GM12878 (cell line): ENCODE data around the gene VIPR2. TPM values are rescaled to one million over a fixed set of nuclear protein-coding genes. Genes with fewer than 3 reads are reported as not detected.

Experiments used
- ATAC-seq: fragments of 200-7000 bp; cut with Tn5 transposase; 3 replicates; pipeline ENCODE4 v1.9.1; 2020; ENCODE audit warnings: mild to moderate bottlenecking, moderate library complexity
- BruUV-seq: library from RNA; stranded (reverse); fragments of 400-500 nt; replicated peaks from 2 replicates; lab custom pipeline; 2021; lab: Mats Ljungman, UMichigan
- CTCF ChIA-PET: fragments of 300-600 bp; sonication (Branson Sonifier 250); formaldehyde crosslinking; extraction: SDS; loops from one replicate; lab custom pipeline; 2021; ENCODE audit warnings: inconsistent platforms; lab: Yijun Ruan, JAX
- POLR2A ChIA-PET: fragments of 350-600 bp; formaldehyde crosslinking; extraction: SDS; loops from one replicate; lab custom pipeline; 2021; ENCODE audit warnings: inconsistent platforms; lab: Charles Lee
- RAD21 ChIA-PET: fragments of 300-600 bp; sonication (Branson Sonifier 250); formaldehyde crosslinking; loops from one replicate; lab custom pipeline; 2023; ENCODE audit warnings: antibody characterized with exemption; ENCODE audit not compliant: unreplicated experiment; lab: Charles Lee
- SMC1A ChIA-PET: fragments of 300-600 bp; sonication (Branson Sonifier 250); formaldehyde crosslinking; loops from one replicate; lab custom pipeline; 2023; ENCODE audit not compliant: unreplicated experiment, uncharacterized antibody; lab: Charles Lee
- DNase-seq: peaks from one replicate; pipeline ENCODE4 v3.0.0-alpha.2; 2011; ENCODE audit warnings: low read depth, low spot score
- FAIRE-seq: peaks from 3 replicates; lab custom pipeline; 2011; peaks lifted over from hg19 to GRCh38; lab: Jason Lieb, UNC
- H2AFZ ChIP-seq: 2 replicates; pipeline ENCODE4 v1.6.0; 2011; ENCODE audit warnings: low read depth, low read length, control low read depth; ENCODE audit not compliant: control insufficient read depth
- H3K27ac ChIP-seq: 2 replicates; pipeline ENCODE4 v1.5.1; 2011; ENCODE audit warnings: control low read depth; ENCODE audit not compliant: control insufficient read depth, insufficient read depth
- H3K27me3 ChIP-seq, 2 experiments: replicated peaks in 1 of 2; 2 replicates each; pipeline versions ENCODE4 v1.6.0 to v1.6.1; 2011; ENCODE audit warnings: low read length in 1 of 2; ENCODE audit not compliant: control insufficient read depth in 2 of 2, insufficient read depth in 2 of 2
- H3K36me3 ChIP-seq, 2 experiments: 2 replicates each; pipeline ENCODE4 v1.5.1; 2011; ENCODE audit warnings: low read length in 1 of 2; ENCODE audit not compliant: control insufficient read depth in 2 of 2, insufficient read depth in 2 of 2
- H3K4me1 ChIP-seq: 2 replicates; pipeline ENCODE4 v1.6.1; 2011; ENCODE audit warnings: mild to moderate bottlenecking, low read length, moderate library complexity, mixed read lengths; ENCODE audit not compliant: control insufficient read depth, insufficient read depth
- H3K4me2 ChIP-seq: 2 replicates; pipeline ENCODE4 v1.6.0; 2011; ENCODE audit warnings: control low read depth; ENCODE audit not compliant: control insufficient read depth, insufficient read depth
- H3K4me3 ChIP-seq: fragments of 200-600 bp; sonication (generic); 2 replicates; pipeline ENCODE4 v1.5.1; 2016
- H3K79me2 ChIP-seq: 2 replicates; pipeline ENCODE4 v1.6.0; 2011; ENCODE audit warnings: low read length; ENCODE audit not compliant: control insufficient read depth, insufficient read depth
- H3K9ac ChIP-seq: 2 replicates; pipeline ENCODE4 v1.8.0; 2011; ENCODE audit warnings: low read length, control low read depth, mixed read lengths; ENCODE audit not compliant: control insufficient read depth, insufficient read depth
- H3K9me3 ChIP-seq: replicated peaks from 3 replicates; pipeline ENCODE4 v1.5.1; 2011; ENCODE audit warnings: mild to moderate bottlenecking, low read length; ENCODE audit not compliant: control insufficient read depth, insufficient read depth
- H4K20me1 ChIP-seq: 2 replicates; pipeline ENCODE4 v1.6.0; 2011; ENCODE audit not compliant: control insufficient read depth, insufficient read depth
- PAX8 ChIP-seq: fragments of 450-650 bp; IDR thresholded peaks from 2 replicates; pipeline ENCODE4 v1.6.1; 2017; ENCODE audit warnings: mild to moderate bottlenecking, moderate library complexity
- SMAD5 ChIP-seq: IDR thresholded peaks from 2 replicates; pipeline ENCODE4 v1.6.1; 2016; ENCODE audit warnings: antibody characterized with exemption, low read depth
- SMARCA5 ChIP-seq: fragments of 450-650 bp; IDR thresholded peaks from 2 replicates; pipeline ENCODE4 v1.6.1; 2017; ENCODE audit warnings: mild to moderate bottlenecking
- ZNF384 ChIP-seq: IDR thresholded peaks from 2 replicates; pipeline ENCODE4 v1.6.1; 2012; ENCODE audit warnings: low read depth, mild to moderate bottlenecking, low read length, improper control_type of control experiment, borderline replicate concordance
- WGBS: methylation state at CpG from one replicate; pipeline ENCODE4 v1.1.6; 2016; ENCODE audit warnings: low lambda C conversion rate; ENCODE audit not compliant: insufficient replicate concordance, insufficient coverage; ENCODE audit errors: missing lambda C conversion rate; 5-methylcytosine and 5-hydroxymethylcytosine counted together
- in situ Hi-C: fragments of 300-500 bp; cut with MboI; formaldehyde crosslinking; loops from 9 replicates; pipeline ENCODE4 v1.14.3; 2018; ENCODE audit warnings: mixed read lengths
- intact Hi-C: fragments of 100-400 bp; cut with micrococcal nuclease; formaldehyde crosslinking; loops from one replicate; pipeline ENCODE4 v1.14.2; 2022; ENCODE audit not compliant: unreplicated experiment
- polyA plus RNA-seq, 11 experiments: library from polyadenylated mRNA; depleted of rRNA in 4 of 11; unstranded in 6 of 11; stranded (reverse) in 5 of 11; fragments of >200 nt; fragmentation: Nextera tagmentation in 4 of 11; fragmentation: Illumina TruSeq in 1 of 11; extraction: Ambion mirVana in 4 of 11; extraction: Trizol in 1 of 11; gene quantifications; 1 replicate in 1 of 11; 2 replicates in 10 of 11; pipeline versions ENCODE4 v1.2.1 to v1.2.3, GENCODE V29; 2011 to 2016; ENCODE audit warnings: inconsistent platforms in 2 of 11, missing spikeins in 2 of 11, low read depth in 1 of 11
- total RNA-seq, 4 experiments: library from RNA; depleted of rRNA in 3 of 4; stranded (reverse); fragments of >200 nt in 3 of 4; fragmentation: Illumina TruSeq in 1 of 4; extraction: Trizol in 1 of 4; gene quantifications; 2 replicates each; pipeline versions ENCODE4 v1.2.1 to v1.2.3, GENCODE V29; 2013 to 2021
- TF ChIP-seq, protein P1 (sequence below): IDR thresholded peaks from 2 replicates; pipeline ENCODE4 v1.6.1; 2011; ENCODE audit warnings: borderline replicate concordance, low read depth, mild to moderate bottlenecking, moderate library complexity, low read length; ENCODE audit not compliant: insufficient read depth, poor library complexity, severe bottlenecking
- TF ChIP-seq, protein P2 (sequence below): fragments of 450-650 bp; conservative IDR thresholded peaks from 2 replicates; pipeline ENCODE4 v1.6.1; 2017; ENCODE audit warnings: mild to moderate bottlenecking, moderate library complexity
- TF ChIP-seq, protein P3 (sequence below): fragments of 150-350 bp; IDR thresholded peaks from 2 replicates; pipeline ENCODE4 v1.6.1; 2014; ENCODE audit warnings: mild to moderate bottlenecking, low read depth, low read length

Gene VIPR2
- total and polyA plus RNA-seq, 10 of the 15 experiments (the other 5 are each of a cell fraction or from before 2014, with no cell fraction given): not detected

DNA sequence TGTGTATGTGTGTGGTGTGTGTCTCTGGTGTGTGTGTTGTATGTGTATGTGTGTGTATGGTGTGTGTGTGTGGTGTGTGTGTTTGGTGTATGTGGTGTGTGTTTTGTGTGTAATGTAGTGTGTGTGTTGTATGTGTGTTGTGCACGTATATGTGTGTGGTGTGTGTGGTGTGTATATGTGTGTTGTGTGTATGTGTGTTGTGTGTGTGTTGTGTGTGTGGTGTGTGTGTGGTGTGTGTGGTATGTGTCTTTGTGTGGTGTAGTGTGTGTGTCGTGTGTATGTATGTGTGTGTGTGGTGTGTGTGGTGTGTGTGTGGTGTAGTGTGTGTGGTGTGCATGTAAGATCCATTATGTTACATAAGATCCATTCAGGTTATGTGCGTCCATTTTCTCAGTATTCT is 21.9 kb upstream of the VIPR2 start:
- H3K27ac ChIP-seq: no peak overlapping the region
- H3K79me2 ChIP-seq: no peaks in the 10 kb centered on the region
- SMC1A ChIA-PET: no interaction called here
- FAIRE-seq (no peak), ATAC-seq (no peak)
- CTCF ChIA-PET: no interaction called here
- no peaks in the 10 kb centered on the region for H3K27me3 ChIP-seq
- H3K4me3 ChIP-seq: no peak overlapping the region
- in situ Hi-C loops: no loop called here
- no peak overlapping the region for H3K9ac ChIP-seq
- WGBS: 50% methylated on average over 2 of the region's 3 CpGs
- TF ChIP-seq PAX8 (no peak), ZNF384 (no peak), SMARCA5 (no peak), SMAD5 (no peak)
- TF ChIP-seq, protein P1, sequence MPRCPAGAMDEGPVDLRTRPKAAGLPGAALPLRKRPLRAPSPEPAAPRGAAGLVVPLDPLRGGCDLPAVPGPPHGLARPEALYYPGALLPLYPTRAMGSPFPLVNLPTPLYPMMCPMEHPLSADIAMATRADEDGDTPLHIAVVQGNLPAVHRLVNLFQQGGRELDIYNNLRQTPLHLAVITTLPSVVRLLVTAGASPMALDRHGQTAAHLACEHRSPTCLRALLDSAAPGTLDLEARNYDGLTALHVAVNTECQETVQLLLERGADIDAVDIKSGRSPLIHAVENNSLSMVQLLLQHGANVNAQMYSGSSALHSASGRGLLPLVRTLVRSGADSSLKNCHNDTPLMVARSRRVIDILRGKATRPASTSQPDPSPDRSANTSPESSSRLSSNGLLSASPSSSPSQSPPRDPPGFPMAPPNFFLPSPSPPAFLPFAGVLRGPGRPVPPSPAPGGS: no peak
- TF ChIP-seq, protein P2, sequence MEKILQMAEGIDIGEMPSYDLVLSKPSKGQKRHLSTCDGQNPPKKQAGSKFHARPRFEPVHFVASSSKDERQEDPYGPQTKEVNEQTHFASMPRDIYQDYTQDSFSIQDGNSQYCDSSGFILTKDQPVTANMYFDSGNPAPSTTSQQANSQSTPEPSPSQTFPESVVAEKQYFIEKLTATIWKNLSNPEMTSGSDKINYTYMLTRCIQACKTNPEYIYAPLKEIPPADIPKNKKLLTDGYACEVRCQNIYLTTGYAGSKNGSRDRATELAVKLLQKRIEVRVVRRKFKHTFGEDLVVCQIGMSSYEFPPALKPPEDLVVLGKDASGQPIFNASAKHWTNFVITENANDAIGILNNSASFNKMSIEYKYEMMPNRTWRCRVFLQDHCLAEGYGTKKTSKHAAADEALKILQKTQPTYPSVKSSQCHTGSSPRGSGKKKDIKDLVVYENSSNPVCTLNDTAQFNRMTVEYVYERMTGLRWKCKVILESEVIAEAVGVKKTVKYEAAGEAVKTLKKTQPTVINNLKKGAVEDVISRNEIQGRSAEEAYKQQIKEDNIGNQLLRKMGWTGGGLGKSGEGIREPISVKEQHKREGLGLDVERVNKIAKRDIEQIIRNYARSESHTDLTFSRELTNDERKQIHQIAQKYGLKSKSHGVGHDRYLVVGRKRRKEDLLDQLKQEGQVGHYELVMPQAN: no peak
- TF ChIP-seq, protein P3, sequence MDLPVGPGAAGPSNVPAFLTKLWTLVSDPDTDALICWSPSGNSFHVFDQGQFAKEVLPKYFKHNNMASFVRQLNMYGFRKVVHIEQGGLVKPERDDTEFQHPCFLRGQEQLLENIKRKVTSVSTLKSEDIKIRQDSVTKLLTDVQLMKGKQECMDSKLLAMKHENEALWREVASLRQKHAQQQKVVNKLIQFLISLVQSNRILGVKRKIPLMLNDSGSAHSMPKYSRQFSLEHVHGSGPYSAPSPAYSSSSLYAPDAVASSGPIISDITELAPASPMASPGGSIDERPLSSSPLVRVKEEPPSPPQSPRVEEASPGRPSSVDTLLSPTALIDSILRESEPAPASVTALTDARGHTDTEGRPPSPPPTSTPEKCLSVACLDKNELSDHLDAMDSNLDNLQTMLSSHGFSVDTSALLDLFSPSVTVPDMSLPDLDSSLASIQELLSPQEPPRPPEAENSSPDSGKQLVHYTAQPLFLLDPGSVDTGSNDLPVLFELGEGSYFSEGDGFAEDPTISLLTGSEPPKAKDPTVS: no peak
- TF ChIP-seq, all 136 proteins: peak for 0
- Histone ChIP-seq H3K4me2 (no peak overlapping the region), H3K9me3 (no peaks in the 10 kb centered on the region; the same call in 2 of the 3 replicates), H4K20me1 (no peaks in the 10 kb centered on the region), H2AFZ (no peak overlapping the region), H3K36me3 (no peaks in the 10 kb centered on the region), H3K4me1 (no peaks in the 10 kb centered on the region)
- ChIA-PET RAD21 (no interaction called here), POLR2A (no interaction called here)
- BruUV-seq: no TSS peak
- no peak for DNase-seq
- intact Hi-C loops: no loop called here
